ENCODE results near the gene MYOCD. TPM values are rescaled to one million over a fixed set of nuclear protein-coding genes. Genes with fewer than 3 reads are reported as not detected.

Gene MYOCD
- 8.0 and 8.7 TPM in 2 replicates for total RNA-seq

DNA sequence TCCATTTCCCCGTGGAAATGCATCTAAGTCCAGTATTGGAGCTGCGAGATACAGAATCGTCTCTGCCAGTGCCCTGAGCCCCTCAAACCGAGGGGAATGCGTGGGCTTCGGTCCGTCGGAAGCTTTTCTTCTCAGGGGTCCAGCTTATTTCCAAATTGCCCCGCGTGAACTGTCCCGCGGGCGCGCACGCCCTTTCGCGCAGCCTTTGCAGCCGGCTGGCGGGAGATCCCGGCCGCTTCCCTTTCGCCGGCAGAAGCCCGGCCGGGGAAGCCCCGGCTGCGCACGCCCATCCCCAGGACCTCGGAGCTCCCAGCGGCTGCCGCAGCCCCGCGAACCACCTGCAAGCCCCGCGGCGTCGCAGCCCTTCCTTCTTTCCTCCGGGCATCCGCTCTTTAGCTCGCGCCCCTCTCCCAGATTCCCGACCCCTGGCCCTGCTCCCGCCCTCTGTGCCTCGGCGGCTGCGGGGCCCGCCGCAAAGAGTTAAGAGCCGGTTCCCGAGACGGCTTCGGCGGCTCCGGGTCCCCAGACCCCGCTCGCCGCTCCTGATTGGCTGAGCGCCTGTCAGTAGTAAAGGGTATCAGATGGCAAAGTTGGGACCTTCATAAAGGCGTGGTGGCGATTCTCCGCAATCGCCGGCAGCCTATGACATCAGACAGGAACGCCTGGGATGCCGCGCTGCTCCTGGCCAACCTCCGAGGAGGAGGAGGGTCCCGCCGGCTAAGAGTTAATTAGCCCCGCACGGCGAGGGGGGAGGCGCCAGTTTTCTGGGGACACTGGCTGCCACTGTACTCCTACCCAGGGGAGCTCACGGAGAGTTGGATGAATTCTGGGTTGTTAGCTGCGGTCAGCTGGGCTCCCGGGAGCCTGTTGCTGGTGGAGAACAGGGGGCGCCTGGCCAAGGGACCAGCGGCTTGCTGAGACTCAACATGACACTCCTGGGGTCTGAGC lies at the start of gene MYOCD:
MYOCD (plus strand) TSS at position 628 of the 948 bp plus-strand sequence; CDS start at position 927, 299 bp downstream.
- TF ChIP-seq, protein P1, sequence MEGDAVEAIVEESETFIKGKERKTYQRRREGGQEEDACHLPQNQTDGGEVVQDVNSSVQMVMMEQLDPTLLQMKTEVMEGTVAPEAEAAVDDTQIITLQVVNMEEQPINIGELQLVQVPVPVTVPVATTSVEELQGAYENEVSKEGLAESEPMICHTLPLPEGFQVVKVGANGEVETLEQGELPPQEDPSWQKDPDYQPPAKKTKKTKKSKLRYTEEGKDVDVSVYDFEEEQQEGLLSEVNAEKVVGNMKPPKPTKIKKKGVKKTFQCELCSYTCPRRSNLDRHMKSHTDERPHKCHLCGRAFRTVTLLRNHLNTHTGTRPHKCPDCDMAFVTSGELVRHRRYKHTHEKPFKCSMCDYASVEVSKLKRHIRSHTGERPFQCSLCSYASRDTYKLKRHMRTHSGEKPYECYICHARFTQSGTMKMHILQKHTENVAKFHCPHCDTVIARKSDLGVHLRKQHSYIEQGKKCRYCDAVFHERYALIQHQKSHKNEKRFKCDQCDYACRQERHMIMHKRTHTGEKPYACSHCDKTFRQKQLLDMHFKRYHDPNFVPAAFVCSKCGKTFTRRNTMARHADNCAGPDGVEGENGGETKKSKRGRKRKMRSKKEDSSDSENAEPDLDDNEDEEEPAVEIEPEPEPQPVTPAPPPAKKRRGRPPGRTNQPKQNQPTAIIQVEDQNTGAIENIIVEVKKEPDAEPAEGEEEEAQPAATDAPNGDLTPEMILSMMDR (IDR thresholded peaks at IDR 0.05): no peak
- Mint-ChIP-seq H3K9me3 (no peaks in the 10 kb centered on the region), H3K4me3 (peak within 1 kb of the TSS; percentile 62), H3K27ac (no peak within 1 kb of the TSS), H3K36me3 (ENCODE audit: low read depth) (no peaks in the 10 kb centered on the region), H3K4me1 (peaks cover 11% of the 10 kb centered on the region), H3K27me3 (peaks cover 52% of the 10 kb centered on the region)
- ATAC-seq (ENCODE audit: low read depth) (peak; percentile 47), DNase-seq (peak; percentile 20)
- ChIA-PET POLR2A (interaction anchor here (0.8 to 2.2 kb wide), 6 partner anchors 120 to 237 kb away, joined by 4 to 8 read pairs (median 4); no protein-coding TSS in a partner anchor), CTCF (interaction anchor here (0.7 to 4.1 kb wide), 8 partner anchors 120 to 485 kb away, joined by 3 to 69 read pairs (median 6); no protein-coding TSS in a partner anchor)
- intact Hi-C loops (cut with micrococcal nuclease): loop anchor here (1.0 to 10.0 kb wide), 4 partner anchors 119 to 1791 kb away; no protein-coding TSS in a partner anchor

DNA sequence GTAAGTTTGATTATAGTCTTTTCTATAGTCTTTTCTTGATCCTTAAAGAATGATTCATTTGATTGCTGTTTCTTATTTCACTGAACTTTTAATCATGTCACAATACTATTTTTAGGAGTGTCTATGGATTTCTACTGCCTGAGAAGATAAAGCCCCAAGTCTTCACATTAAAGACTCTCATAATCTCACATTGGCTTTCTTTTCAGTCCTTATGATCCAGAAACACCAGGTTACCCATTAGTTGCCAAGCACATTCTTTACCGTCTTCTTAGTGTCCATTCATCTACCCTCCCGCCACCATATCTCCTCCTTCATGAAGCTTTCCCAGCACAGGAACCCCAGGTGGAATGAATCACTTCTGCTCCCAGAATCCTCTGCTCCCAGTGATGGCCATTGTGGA lies 49.5 kb upstream of the MYOCD start:
- no peak for DNase-seq

DNA sequence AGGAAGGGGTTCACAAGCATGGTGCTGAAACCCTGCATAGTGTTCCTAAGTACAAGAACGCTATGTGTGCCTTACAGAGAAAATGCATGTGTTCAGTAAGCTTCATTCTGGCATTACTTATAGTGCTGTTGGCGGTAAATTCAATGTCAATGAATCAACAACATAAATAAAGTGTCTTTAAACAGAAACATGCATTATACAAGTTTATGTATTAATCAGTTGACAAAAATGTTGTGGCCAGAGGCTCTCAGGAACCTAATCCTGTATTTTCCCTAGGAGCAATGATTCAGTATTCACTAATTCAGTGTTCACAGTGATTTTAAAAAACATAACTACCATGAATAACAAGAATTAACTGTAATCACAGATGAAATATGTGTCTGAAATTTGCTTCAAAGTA lies 47.1 kb upstream of the MYOCD start:
- intact Hi-C loops (cut with micrococcal nuclease): no loop called here
- no peak for DNase-seq
- Mint-ChIP-seq H3K9me3 (peaks cover 3% of the 10 kb centered on the region), H3K27me3 (peaks cover 2% of the 10 kb centered on the region), H3K4me3 (no peak overlapping the region), H3K4me1 (no peaks in the 10 kb centered on the region), H3K36me3 (ENCODE audit: low read depth) (no peaks in the 10 kb centered on the region), H3K27ac (no peak overlapping the region)
- ChIA-PET CTCF (no interaction called here), POLR2A (no interaction called here)
- TF ChIP-seq, protein P1 (IDR thresholded peaks at IDR 0.05): no peak
- no peak for ATAC-seq (ENCODE audit: low read depth)

More for the DNA sequence above, 49.5 kb upstream of the MYOCD start:
- Mint-ChIP-seq H3K27ac (no peak overlapping the region), H3K27me3 (peaks cover 2% of the 10 kb centered on the region), H3K4me3 (no peak overlapping the region), H3K9me3 (peaks cover 3% of the 10 kb centered on the region), H3K36me3 (ENCODE audit: low read depth) (no peaks in the 10 kb centered on the region), H3K4me1 (no peaks in the 10 kb centered on the region)
- CTCF ChIA-PET: no interaction called here
- intact Hi-C loops (cut with micrococcal nuclease): no loop called here
- ATAC-seq (ENCODE audit: low read depth): no peak
- TF ChIP-seq, protein P1 (IDR thresholded peaks at IDR 0.05): no peak
- POLR2A ChIA-PET: no interaction called here

DNA sequence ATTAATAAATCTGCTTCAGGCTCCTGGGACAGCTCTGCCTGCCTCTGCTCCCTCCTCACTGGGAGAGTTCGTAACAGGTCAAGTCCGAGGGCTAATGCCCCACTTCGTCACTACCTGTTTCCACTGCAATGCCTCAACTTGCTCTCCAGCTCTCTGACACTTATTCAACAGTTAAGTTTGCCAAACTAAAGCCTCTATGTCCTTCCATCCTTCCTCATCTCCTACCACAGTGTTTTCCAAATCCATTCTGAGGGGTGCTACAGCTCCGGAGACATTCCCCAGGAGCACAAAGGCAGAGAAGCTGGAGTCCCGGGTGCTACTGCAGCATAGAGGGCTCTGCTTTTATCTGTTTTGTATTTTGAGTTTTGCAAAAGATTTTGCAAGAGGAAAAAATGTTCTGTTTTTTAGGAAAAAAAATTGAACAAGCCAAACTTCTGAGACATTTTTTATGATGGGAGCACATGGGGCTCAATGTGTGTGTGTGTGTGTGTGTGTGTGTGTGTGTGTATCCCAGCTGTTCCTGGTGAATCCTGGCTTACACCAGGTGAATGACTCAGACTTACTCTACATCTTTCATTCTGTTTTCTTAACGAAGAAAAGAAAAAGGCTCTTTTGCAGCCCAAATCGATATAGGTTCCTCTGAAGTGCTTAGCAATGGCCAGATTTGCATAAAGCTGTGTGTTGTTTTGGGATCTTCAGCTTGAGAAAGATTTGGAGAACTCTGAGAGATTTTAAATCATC lies 46.1 kb upstream of the MYOCD start:
- Mint-ChIP-seq H3K4me1 (no peaks in the 10 kb centered on the region), H3K27ac (no peak overlapping the region), H3K27me3 (peaks cover 2% of the 10 kb centered on the region), H3K9me3 (peaks cover 3% of the 10 kb centered on the region), H3K4me3 (no peak overlapping the region), H3K36me3 (ENCODE audit: low read depth) (no peaks in the 10 kb centered on the region)
- ChIA-PET CTCF (no interaction called here), POLR2A (no interaction called here)
- TF ChIP-seq, protein P1 (IDR thresholded peaks at IDR 0.05): no peak
- no peak for DNase-seq
- intact Hi-C loops (cut with micrococcal nuclease): no loop called here
- no peak for ATAC-seq (ENCODE audit: low read depth)
